Stimulated activated CD8-positive, alpha-beta memory T cell treated with anti-CD3 and anti-CD28 coated beads, Interleukin-12 subunit alpha, Interleukin-12 subunit beta, amount 100 ng/mL, for 4 hours (primary cell): ENCODE results near the gene POLDIP2.

Source experiments
- DNase-seq: peaks from one replicate; pipeline ENCODE4 v3.0.0-alpha.2; 2020; ENCODE audit warnings: low read depth

POLDIP2 gene

GRCh38 chr17:28335959-28336871 is 21.1 kb downstream of the POLDIP2 start:
- no peak for DNase-seq

- peak; percentile 93 for DNase-seq
Observed at GRCh38 chr17:28335201-28335958, 21.9 kb downstream of the POLDIP2 start, which contains the start of the genes IFT20 and TNFAIP1. Gene IFT20 (minus strand): TSS chr17:28335472. CDS start chr17:28331985, 3,487 bp downstream. Gene TNFAIP1 (plus strand): TSS chr17:28335761. CDS start chr17:28339522, 3,761 bp downstream.

GRCh38 chr17:28334666-28335200 is 22.6 kb downstream of the POLDIP2 start:
- no peak for DNase-seq

GRCh38 chr17:28334171-28334570 is 23.2 kb downstream of the POLDIP2 start:
- DNase-seq, result no peak

- no peak for DNase-seq
Observed at GRCh38 chr17:28333083-28333746, 24.1 kb downstream of the POLDIP2 start.

GRCh38 chr17:28331891-28332420 is 25.4 kb downstream of the POLDIP2 start:
- no peak for DNase-seq

- no peak for DNase-seq
Observed at GRCh38 chr17:28330671-28331070, 26.7 kb downstream of the POLDIP2 start.

- DNase-seq, result no peak
Observed at GRCh38 chr17:28328325-28328724, 29.0 kb downstream of the POLDIP2 start.

- no peak for DNase-seq
Observed at GRCh38 chr17:28327709-28328108, 29.6 kb downstream of the POLDIP2 start.

- no peak for DNase-seq
Observed at GRCh38 chr17:28327031-28327607, 30.2 kb downstream of the POLDIP2 start.

GRCh38 chr17:28326114-28326513 is 31.2 kb downstream of the POLDIP2 start:
- no peak for DNase-seq

- no peak for DNase-seq
Observed at GRCh38 chr17:28325211-28325610, 32.1 kb downstream of the POLDIP2 start.

GRCh38 chr17:28324781-28325180 is 32.5 kb downstream of the POLDIP2 start:
- no peak for DNase-seq

- no peak for DNase-seq
Observed at GRCh38 chr17:28324267-28324745, 33.0 kb downstream of the POLDIP2 start.

GRCh38 chr17:28320215-28321061 is 36.9 kb downstream of the POLDIP2 start:
- DNase-seq, result no peak

- DNase-seq, result no peak
Observed at GRCh38 chr17:28319598-28319935, 37.8 kb downstream of the POLDIP2 start.

GRCh38 chr17:28318759-28319597 is 38.3 kb downstream of the POLDIP2 start, which contains the start of gene TMEM97:
Gene TMEM97 (plus strand): TSS chr17:28319200. CDS start chr17:28319240, 40 bp downstream.
- peak; percentile 89 for DNase-seq

GRCh38 chr17:28317966-28318758 is 39.2 kb downstream of the POLDIP2 start:
- no peak for DNase-seq
